H1 (cell line): ENCODE results near the gene CUTA.

Experiments
- ATF3 ChIP-seq: IDR thresholded peaks from 2 replicates; pipeline ENCODE4 v1.6.1; 2011; ENCODE audit warnings: low read depth, mild to moderate bottlenecking, low read length; ENCODE audit not compliant: insufficient read depth
- JUN ChIP-seq: IDR thresholded peaks from 2 replicates; pipeline ENCODE4 v1.6.1; 2011; ENCODE audit warnings: low read depth, mild to moderate bottlenecking, improper control_type of control experiment, low read length
- TF ChIP-seq, protein P1 (sequence below), 3 experiments: IDR thresholded peaks; 1 replicate in 2 of 3; 2 replicates in 1 of 3; pipeline versions ENCODE4 v1.5.1 to v1.6.1; 2011; ENCODE audit warnings: low read length in 3 of 3, mild to moderate bottlenecking in 3 of 3, inconsistent platforms in 2 of 3, low read depth in 1 of 3, moderate library complexity in 1 of 3; ENCODE audit not compliant: insufficient read depth in 1 of 3; ENCODE audit errors: control extremely low read depth in 1 of 3

DNA sequence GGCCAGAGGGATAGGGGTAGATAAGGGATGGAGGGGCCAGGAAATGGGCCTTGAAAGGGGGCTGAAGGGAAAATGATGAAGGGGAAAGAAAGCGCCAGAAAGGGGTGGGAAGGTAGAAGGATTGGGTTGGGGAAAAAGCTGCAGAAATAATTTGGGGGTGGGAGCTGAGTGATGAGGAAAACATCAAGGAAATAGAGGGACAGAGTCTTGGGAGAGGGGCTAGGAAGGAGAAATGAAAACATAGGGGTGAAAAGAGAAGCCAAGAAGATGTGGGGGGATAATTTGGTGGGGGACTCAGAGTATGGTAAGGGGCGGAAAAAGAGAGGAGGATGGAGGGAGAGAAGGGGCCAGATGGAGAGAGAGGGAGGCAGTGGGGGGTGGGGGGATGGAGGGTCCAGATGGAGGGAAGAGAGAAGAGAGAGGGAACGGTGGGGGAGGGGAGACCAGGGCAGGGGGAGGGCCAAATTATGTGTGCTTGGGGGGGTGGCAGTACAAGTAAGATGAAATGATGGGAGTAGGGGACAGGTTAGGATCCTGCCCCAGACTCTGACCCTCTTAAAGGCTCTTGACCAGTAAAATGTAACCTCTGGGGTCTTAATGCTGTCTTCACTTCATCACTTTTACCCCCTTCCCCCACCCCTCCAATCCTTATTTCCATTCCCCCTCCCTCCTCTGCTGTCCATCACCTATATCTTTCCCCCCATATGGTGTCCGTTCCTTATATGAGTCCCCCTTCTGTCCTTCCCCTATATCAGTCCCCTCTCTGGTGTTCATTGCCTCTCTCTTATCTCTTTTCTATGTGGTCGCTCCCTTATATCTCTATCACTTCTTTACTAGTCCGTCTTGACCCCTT is 2.8 kb upstream of the CUTA start:
- TF ChIP-seq ATF3 (no peak), JUN (no peak)
- TF ChIP-seq, protein P1, sequence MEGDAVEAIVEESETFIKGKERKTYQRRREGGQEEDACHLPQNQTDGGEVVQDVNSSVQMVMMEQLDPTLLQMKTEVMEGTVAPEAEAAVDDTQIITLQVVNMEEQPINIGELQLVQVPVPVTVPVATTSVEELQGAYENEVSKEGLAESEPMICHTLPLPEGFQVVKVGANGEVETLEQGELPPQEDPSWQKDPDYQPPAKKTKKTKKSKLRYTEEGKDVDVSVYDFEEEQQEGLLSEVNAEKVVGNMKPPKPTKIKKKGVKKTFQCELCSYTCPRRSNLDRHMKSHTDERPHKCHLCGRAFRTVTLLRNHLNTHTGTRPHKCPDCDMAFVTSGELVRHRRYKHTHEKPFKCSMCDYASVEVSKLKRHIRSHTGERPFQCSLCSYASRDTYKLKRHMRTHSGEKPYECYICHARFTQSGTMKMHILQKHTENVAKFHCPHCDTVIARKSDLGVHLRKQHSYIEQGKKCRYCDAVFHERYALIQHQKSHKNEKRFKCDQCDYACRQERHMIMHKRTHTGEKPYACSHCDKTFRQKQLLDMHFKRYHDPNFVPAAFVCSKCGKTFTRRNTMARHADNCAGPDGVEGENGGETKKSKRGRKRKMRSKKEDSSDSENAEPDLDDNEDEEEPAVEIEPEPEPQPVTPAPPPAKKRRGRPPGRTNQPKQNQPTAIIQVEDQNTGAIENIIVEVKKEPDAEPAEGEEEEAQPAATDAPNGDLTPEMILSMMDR (IDR thresholded peaks at IDR 0.05; ENCODE audit: control extremely low read depth in 1 of 3, insufficient read depth in 1 of 3, low read depth in 1 of 3, low read length in 3 of 3): no peak
